ENCODE results near the gene KCNK1.

The KCNK1 gene

DNA sequence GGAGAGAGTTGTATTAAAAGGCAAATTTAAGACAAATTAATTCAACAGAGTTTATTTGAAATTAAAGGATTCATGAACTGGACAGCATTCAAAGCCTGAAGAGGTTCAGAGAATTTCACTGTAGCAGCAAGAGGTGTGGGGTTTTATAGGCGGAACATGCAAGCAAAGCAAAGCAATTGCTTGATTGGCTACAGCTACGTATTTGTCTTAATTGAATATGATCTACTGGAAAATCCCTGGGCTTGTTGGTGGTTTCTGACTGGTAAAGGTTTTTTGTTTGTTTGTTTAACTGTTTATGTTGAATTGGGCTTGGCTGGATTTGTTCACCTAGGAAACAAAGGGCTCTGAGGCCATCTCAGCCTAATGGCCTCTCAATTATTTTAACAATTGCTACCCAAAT, 61.5 kb downstream of the KCNK1 start:
- H3K27me3 ChIP-seq (ENCODE audit: insufficient read depth, poor library complexity, severe bottlenecking), result peaks cover 2% of the 10 kb centered on the region
- H3K27ac ChIP-seq (replicated peaks), result no peak overlapping the region
- H3K4me3 ChIP-seq (replicated peaks; ENCODE audit: insufficient read depth, low read length), result no peak overlapping the region
- no peak for TF ChIP-seq GABPA (IDR thresholded peaks at IDR 0.05; ENCODE audit: low read depth)
- no peak for TF ChIP-seq POLR2AphosphoS5 (IDR thresholded peaks at IDR 0.05; ENCODE audit: low read depth)
- no peak for TF ChIP-seq SPI1 (IDR thresholded peaks at IDR 0.05; ENCODE audit: borderline replicate concordance, low read depth)
- TF ChIP-seq, protein P1, sequence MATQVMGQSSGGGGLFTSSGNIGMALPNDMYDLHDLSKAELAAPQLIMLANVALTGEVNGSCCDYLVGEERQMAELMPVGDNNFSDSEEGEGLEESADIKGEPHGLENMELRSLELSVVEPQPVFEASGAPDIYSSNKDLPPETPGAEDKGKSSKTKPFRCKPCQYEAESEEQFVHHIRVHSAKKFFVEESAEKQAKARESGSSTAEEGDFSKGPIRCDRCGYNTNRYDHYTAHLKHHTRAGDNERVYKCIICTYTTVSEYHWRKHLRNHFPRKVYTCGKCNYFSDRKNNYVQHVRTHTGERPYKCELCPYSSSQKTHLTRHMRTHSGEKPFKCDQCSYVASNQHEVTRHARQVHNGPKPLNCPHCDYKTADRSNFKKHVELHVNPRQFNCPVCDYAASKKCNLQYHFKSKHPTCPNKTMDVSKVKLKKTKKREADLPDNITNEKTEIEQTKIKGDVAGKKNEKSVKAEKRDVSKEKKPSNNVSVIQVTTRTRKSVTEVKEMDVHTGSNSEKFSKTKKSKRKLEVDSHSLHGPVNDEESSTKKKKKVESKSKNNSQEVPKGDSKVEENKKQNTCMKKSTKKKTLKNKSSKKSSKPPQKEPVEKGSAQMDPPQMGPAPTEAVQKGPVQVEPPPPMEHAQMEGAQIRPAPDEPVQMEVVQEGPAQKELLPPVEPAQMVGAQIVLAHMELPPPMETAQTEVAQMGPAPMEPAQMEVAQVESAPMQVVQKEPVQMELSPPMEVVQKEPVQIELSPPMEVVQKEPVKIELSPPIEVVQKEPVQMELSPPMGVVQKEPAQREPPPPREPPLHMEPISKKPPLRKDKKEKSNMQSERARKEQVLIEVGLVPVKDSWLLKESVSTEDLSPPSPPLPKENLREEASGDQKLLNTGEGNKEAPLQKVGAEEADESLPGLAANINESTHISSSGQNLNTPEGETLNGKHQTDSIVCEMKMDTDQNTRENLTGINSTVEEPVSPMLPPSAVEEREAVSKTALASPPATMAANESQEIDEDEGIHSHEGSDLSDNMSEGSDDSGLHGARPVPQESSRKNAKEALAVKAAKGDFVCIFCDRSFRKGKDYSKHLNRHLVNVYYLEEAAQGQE (IDR thresholded peaks at IDR 0.05; ENCODE audit: insufficient replicate concordance, low read depth), result no peak
- TF ChIP-seq, protein P2, sequence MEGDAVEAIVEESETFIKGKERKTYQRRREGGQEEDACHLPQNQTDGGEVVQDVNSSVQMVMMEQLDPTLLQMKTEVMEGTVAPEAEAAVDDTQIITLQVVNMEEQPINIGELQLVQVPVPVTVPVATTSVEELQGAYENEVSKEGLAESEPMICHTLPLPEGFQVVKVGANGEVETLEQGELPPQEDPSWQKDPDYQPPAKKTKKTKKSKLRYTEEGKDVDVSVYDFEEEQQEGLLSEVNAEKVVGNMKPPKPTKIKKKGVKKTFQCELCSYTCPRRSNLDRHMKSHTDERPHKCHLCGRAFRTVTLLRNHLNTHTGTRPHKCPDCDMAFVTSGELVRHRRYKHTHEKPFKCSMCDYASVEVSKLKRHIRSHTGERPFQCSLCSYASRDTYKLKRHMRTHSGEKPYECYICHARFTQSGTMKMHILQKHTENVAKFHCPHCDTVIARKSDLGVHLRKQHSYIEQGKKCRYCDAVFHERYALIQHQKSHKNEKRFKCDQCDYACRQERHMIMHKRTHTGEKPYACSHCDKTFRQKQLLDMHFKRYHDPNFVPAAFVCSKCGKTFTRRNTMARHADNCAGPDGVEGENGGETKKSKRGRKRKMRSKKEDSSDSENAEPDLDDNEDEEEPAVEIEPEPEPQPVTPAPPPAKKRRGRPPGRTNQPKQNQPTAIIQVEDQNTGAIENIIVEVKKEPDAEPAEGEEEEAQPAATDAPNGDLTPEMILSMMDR (IDR thresholded peaks at IDR 0.05; ENCODE audit: insufficient read depth, low read length), result no peak
- DNase-seq (ENCODE audit: low read depth in 1 of 2, low spot score in 1 of 2), result no peak

GRCh38 chr1:233675893-233676292, 62.0 kb downstream of the KCNK1 start:
- peaks cover 2% of the 10 kb centered on the region for H3K27me3 ChIP-seq (ENCODE audit: insufficient read depth, poor library complexity, severe bottlenecking)
- TF ChIP-seq POLR2AphosphoS5 (IDR thresholded peaks at IDR 0.05; ENCODE audit: low read depth), result no peak
- TF ChIP-seq, protein P1 (IDR thresholded peaks at IDR 0.05; ENCODE audit: insufficient replicate concordance, low read depth), result no peak
- TF ChIP-seq, protein P2 (IDR thresholded peaks at IDR 0.05; ENCODE audit: insufficient read depth, low read length), result no peak
- no peak for TF ChIP-seq SPI1 (IDR thresholded peaks at IDR 0.05; ENCODE audit: borderline replicate concordance, low read depth)
- no peak for TF ChIP-seq GABPA (IDR thresholded peaks at IDR 0.05; ENCODE audit: low read depth)
- no peak for DNase-seq (ENCODE audit: low read depth in 1 of 2, low spot score in 1 of 2)
- H3K4me3 ChIP-seq (replicated peaks; ENCODE audit: insufficient read depth, low read length), result no peak overlapping the region
- H3K27ac ChIP-seq (replicated peaks), result no peak overlapping the region

DNA sequence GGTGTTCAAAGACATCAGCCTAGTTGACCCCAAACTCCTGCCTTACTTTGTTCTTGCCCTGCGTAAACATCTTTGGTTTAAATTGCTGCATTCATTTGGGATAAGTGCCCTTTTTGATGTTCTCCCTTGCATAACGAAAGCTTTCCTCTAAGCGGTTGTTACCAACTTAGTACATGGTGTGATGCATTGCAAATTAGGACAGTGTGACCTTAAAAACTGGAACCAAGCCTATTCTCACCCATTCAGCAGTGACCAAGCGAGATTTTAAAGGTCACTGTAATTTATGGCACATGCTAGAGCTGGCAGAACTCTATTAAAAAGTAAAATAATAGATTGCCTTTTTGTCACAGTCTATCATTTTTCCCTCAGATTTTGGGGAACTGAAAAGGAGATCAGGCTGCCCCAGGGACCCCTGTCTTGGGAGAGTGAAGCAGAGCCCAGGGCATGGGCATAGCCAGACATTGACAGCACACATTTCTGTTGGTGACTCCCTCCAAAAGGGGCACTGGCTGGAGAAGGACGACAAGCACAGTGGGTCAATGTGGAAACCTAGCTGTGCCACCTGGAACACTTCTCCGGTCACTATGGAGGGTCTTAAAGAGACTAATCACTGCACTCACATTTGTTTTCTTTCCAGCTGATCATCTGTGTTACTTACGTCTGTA, 63.9 kb downstream of the KCNK1 start:
- no peak for DNase-seq (ENCODE audit: low read depth in 1 of 2, low spot score in 1 of 2)
- peaks cover 2% of the 10 kb centered on the region for H3K27me3 ChIP-seq (ENCODE audit: insufficient read depth, poor library complexity, severe bottlenecking)
- TF ChIP-seq GABPA (IDR thresholded peaks at IDR 0.05; ENCODE audit: low read depth), result no peak
- TF ChIP-seq, protein P1 (IDR thresholded peaks at IDR 0.05; ENCODE audit: insufficient replicate concordance, low read depth), result no peak
- no peak for TF ChIP-seq POLR2AphosphoS5 (IDR thresholded peaks at IDR 0.05; ENCODE audit: low read depth)
- TF ChIP-seq SPI1 (IDR thresholded peaks at IDR 0.05; ENCODE audit: borderline replicate concordance, low read depth), result no peak
- TF ChIP-seq, protein P2 (IDR thresholded peaks at IDR 0.05; ENCODE audit: insufficient read depth, low read length), result no peak
- H3K4me3 ChIP-seq (replicated peaks; ENCODE audit: insufficient read depth, low read length), result no peak overlapping the region
- no peak overlapping the region for H3K27ac ChIP-seq (replicated peaks)

All from HL-60 (cell line).